SJCRH30 (cell line): ENCODE data around the gene CDC25B. TPM values are rescaled to one million over a fixed set of nuclear protein-coding genes. Genes with fewer than 3 reads are reported as not detected.

Experiments
- DNase-seq, 2 experiments: peaks; one replicate each; pipeline ENCODE4 v3.0.0-alpha.2; 2015 to 2020
- H3K27ac ChIP-seq: fragments of 250-450 bp; sonication (Bioruptor Pico); 2 replicates; pipeline ENCODE4 v1.5.1; 2020; ENCODE audit warnings: mild to moderate bottlenecking, moderate library complexity
- H3K27me3 ChIP-seq: fragments of 250-450 bp; sonication (Bioruptor Pico); 2 replicates; pipeline ENCODE4 v1.5.1; 2020; ENCODE audit warnings: mild to moderate bottlenecking, moderate library complexity
- H3K36me3 ChIP-seq: fragments of 250-450 bp; sonication (Bioruptor Pico); 2 replicates; pipeline ENCODE4 v1.5.1; 2020; ENCODE audit warnings: mild to moderate bottlenecking, moderate library complexity
- H3K4me1 ChIP-seq: fragments of 250-450 bp; sonication (Bioruptor Pico); 2 replicates; pipeline ENCODE4 v1.5.1; 2020; ENCODE audit warnings: mild to moderate bottlenecking, moderate library complexity
- H3K4me3 ChIP-seq: fragments of 250-450 bp; sonication (Bioruptor Pico); 2 replicates; pipeline ENCODE4 v1.5.1; 2020; ENCODE audit warnings: mild to moderate bottlenecking, moderate library complexity
- H3K9me3 ChIP-seq: fragments of 250-450 bp; sonication (Bioruptor Pico); replicated peaks from 2 replicates; pipeline ENCODE4 v1.5.1; 2020; ENCODE audit warnings: mild to moderate bottlenecking, moderate library complexity
- total RNA-seq: library from RNA; depleted of rRNA; stranded (reverse); fragments of >200 nt; shearing (Covaris generic); gene quantifications from 2 replicates; pipeline ENCODE4 v1.2.3, GENCODE V29; 2014

The CDC25B gene
- total RNA-seq, 1 experiment from 2014 or later: 78.8 TPM

DNA sequence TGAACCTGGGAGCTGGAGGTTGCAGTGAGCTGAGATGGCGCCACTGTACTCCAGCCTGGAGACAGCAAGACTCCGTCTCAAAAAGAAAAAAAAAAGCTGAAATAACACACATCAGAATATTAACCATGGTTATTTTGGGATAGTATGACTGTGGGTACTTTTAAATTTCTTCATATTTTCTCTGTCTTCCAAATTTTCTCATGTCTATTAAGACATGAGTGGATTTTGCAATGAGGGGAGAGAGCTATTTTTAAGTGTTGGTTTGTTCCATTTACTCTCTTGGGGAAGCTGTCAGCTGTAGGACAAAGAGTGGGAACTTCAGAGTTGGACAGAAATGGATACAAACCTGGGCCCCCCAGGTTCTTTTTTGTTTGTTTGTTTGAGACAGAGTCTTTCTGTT lies 38.8 kb upstream of the CDC25B start:
- H3K27me3 ChIP-seq: no peaks in the 10 kb centered on the region
- no peak for DNase-seq
- no peaks in the 10 kb centered on the region for H3K4me1 ChIP-seq
- H3K9me3 ChIP-seq: no peaks in the 10 kb centered on the region
- no peak overlapping the region for H3K4me3 ChIP-seq
- peaks cover 5% of the 10 kb centered on the region; the same call in 1 of the 2 replicates for H3K36me3 ChIP-seq
- no peak overlapping the region for H3K27ac ChIP-seq

DNA sequence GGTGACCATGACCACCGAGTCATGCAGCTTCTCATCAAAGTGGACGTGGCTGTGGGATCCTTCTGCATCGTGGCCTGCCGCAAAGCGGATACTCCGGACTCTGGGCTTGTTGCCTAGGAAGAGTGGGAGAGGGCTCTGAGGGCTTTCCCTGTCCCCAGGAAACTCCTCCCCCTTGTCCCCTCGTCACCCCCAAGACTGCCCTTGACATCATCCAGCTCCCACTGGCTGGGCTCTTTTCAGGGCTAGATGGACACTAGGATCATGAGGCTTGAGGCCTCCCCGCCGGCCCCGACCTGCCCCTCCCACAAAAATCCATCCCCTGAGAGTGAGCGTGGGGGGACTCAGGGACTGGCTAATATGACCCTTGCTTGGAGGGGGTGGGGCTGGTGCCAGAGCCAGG lies 37.5 kb upstream of the CDC25B start:
- Histone ChIP-seq H3K4me3 (no peak overlapping the region), H3K27me3 (no peaks in the 10 kb centered on the region), H3K36me3 (peaks cover 5% of the 10 kb centered on the region; the same call in 1 of the 2 replicates), H3K27ac (no peak overlapping the region), H3K9me3 (no peaks in the 10 kb centered on the region), H3K4me1 (no peaks in the 10 kb centered on the region)
- DNase-seq: no peak

DNA sequence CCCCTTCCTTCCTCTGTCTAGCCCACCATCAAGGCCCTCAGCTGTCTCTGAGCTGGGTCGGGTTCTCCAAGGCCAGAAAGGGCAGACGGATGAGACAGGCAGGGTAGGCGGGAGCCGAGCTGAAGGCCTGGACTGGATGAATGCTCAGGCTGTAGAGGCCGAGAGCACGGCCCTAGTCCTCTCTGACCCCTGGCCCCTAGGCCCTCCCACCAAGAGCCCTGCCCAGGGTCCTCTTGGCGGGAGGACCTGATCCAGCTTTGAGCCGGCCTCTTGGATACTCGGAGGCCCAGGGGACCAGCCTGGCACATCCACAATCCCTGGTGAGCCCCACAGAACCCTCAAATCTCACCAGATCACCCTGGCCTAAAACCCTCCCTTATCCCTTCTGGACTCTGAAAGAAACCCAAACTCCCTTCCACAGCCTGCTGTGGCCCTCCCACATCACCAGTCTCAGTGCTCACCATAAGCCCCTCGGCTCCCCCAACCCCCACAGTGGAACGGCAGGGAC lies 36.7 kb upstream of the CDC25B start:
- Histone ChIP-seq H3K4me3 (no peak overlapping the region), H3K9me3 (no peaks in the 10 kb centered on the region), H3K27ac (no peak overlapping the region), H3K4me1 (no peaks in the 10 kb centered on the region), H3K27me3 (no peaks in the 10 kb centered on the region), H3K36me3 (peaks cover 5% of the 10 kb centered on the region; the same call in 1 of the 2 replicates)
- DNase-seq: no peak

DNA sequence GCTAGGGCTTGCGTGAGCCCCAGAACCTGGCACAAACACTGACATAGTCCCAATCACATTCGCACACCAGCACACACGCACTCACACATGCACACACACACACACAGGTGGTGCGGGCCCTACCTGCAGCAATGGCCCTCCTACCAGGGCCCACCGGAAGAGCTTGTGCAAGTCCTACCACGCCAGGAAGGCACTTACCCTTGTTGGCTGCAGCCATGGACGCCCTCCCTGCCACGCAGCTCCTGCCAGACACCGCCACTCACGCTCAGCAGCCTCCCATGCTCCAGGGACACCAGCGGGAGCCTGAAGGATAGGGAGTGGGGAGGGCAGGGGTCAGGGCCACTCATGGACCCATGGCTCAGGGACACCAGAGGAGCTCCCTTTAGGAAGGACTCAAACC lies 36.2 kb upstream of the CDC25B start:
- no peaks in the 10 kb centered on the region for H3K27me3 ChIP-seq
- no peak overlapping the region for H3K27ac ChIP-seq
- no peak overlapping the region for H3K4me3 ChIP-seq
- no peak for DNase-seq
- H3K9me3 ChIP-seq: no peaks in the 10 kb centered on the region
- no peaks in the 10 kb centered on the region for H3K4me1 ChIP-seq
- H3K36me3 ChIP-seq: peaks cover 5% of the 10 kb centered on the region; the same call in 1 of the 2 replicates

DNA sequence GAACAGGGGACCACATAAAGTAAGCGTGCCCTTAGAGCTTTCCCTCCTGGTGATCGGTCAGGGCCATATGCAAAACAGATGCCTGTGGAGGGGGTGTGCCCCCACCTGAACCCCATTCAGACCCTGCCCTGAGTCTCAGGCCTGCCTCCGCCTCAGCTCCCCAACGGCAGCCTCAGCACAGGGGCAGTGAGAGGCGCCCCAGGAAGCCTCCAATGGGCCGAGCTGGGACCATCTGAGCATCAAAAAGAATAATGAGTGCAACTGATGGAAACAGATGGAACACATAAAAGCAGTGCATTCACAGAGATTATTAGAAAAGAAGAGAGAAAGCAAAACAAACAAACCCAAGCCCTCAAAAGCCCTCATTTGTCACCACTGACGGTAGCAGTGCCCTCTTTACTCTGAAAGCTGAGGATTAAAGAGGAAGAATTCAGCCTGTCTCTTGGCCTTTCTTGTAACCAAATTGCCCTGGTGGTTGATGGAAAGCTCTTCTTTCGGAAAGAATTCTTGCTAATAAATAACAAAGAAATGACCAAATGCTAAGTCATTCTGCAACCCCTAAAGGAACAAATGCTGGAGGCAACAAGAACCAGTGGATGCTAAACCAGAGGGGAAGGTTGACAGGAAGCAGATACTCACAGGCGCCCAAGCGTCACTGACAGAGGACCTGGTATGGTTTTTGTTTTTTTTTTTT lies 35.3 kb upstream of the CDC25B start:
- no peak overlapping the region for H3K27ac ChIP-seq
- H3K4me3 ChIP-seq: no peak overlapping the region
- no peaks in the 10 kb centered on the region for H3K4me1 ChIP-seq
- DNase-seq: no peak
- no peaks in the 10 kb centered on the region for H3K9me3 ChIP-seq
- H3K27me3 ChIP-seq: no peaks in the 10 kb centered on the region
- peaks cover 5% of the 10 kb centered on the region; the same call in 1 of the 2 replicates for H3K36me3 ChIP-seq

DNA sequence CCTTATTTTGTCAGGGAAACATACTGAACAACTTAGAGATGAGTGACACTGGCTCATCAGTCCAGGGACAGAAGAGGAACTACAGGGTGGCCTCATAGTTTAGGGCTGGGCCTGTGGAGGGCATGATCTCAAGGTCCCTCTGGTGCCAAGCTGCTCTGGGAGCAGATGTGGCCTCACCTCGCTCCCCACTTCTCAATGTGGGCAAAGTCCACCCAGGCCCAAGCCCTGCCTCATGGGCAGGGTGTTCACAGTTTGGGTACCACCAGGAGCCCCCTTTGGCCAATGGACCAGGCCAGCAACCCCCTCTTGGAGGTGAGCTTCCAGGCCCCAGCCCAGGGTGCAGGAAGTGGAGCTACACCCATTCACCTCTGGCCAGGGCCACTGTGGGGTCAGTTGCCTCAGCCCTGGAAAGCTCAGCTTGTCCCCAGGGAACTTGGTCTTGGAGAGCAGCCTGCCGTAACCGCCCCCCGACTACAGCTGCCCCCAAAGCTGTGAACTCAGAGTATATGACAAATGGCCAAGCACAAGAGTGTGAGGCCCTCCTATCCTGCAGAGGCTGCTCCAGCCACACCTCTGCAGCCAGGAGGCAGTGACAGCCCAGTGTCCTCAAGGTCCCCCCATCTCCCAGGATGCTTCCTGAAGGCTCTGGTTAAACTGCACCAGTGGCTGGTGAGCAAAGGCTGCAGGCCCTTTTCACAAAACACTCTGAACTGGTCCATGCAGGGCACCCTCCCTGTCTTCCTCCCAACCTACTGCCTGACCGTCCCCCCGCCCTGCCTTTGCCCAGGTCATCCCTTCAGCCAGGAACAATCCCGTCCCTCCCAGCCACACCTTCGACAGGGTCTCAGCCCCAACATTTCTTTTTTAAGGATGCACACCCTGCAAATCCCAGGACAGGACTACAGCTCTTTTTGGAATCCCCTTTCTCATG lies 32.2 kb upstream of the CDC25B start:
- no peaks in the 10 kb centered on the region for H3K36me3 ChIP-seq
- H3K9me3 ChIP-seq: no peaks in the 10 kb centered on the region
- no peak overlapping the region for H3K27ac ChIP-seq
- H3K4me3 ChIP-seq: no peak overlapping the region
- H3K27me3 ChIP-seq: no peaks in the 10 kb centered on the region
- H3K4me1 ChIP-seq: no peaks in the 10 kb centered on the region
- no peak for DNase-seq

DNA sequence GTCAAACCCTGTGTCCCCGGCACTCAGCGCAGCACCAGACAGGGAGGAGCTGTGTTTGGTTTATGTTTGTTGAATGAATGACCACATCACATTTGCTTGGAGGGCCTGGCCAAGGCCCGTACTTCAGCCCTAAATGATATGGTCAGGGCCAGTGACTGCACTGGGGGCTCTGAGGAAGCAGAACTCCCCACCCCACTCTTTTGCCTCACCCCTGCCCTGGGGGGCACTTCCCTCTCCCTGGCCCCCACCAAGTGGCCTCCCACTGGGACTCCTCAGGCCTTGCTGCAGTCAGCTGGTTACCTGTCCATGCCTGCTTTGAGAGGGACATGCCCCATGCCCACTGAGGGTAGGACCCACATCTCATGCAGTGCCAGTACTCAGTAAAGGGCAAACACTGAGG lies 31.5 kb upstream of the CDC25B start:
- H3K36me3 ChIP-seq: no peaks in the 10 kb centered on the region
- no peak overlapping the region for H3K4me3 ChIP-seq
- H3K9me3 ChIP-seq: no peaks in the 10 kb centered on the region
- H3K27me3 ChIP-seq: no peaks in the 10 kb centered on the region
- no peak for DNase-seq
- no peaks in the 10 kb centered on the region for H3K4me1 ChIP-seq
- no peak overlapping the region for H3K27ac ChIP-seq

DNA sequence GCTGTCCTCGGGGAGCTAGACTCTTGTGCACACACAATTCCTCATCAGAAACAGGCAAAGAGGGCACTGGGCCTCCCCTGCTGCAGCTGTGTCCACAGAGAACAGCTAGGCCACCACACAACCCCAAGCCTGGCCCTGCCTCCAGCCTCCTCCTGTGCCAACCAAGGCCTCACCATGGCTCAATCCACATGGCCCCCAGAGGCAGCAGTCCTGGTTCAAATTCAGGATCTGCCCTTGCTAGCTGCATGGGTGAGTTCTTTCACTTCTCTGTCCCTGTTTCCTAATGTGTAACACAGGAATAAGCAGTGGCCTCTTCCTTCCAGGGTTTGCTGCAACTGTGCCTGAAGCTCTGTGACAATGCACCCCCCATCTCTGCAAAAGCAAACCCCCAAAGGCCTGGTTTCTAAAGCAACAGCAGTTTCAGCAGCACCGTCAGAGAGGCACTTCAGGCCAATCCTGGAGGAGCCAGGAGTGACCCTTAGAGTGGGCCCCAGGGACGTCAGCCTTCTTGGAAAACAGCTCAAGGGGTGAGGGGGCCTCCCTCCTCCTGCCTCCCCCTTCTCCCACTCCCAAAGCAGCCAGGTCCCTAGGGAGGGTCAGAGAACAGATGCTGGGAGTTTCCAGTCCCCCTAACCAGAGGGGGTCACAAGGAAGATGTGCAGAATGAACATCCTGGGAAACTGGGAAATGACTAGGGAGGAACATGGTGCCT lies 30.8 kb upstream of the CDC25B start:
- Histone ChIP-seq H3K4me3 (no peak overlapping the region), H3K36me3 (no peaks in the 10 kb centered on the region), H3K27me3 (no peaks in the 10 kb centered on the region), H3K9me3 (no peaks in the 10 kb centered on the region), H3K4me1 (no peaks in the 10 kb centered on the region), H3K27ac (no peak overlapping the region)
- DNase-seq: no peak

DNA sequence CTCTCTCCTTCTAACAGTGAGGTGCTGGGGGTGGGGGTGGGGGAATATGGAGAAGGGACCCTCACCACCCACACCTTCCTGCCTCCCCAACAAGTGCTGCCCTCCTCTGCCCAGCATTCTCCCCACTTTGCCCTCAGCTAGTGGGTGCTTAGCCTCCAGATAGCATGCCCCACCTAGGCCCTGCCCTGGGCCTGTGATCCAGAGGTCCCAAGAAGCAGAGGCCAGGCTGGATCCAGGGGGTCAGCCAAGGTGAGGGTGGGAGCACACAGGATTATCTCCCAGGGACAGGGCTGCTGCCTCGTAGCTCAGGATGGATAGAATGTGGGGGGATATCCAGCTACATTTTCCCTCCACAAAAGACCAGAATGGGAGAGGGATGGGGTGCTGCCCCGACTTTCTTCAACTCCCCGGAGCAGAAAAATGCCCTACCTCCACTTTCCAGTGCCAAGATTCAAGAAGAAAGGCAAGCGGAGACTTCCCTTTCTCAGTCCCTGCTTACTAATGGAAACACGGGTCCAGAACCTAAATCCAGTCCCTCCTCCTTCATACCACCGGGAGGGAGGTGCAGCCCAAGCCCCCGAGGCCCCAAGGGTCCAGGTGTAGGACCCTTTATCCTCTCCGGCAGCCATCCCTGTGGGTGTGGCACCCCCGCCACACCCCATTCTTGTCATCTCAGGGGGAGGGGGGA lies 29.5 kb upstream of the CDC25B start:
- Histone ChIP-seq H3K4me1 (no peaks in the 10 kb centered on the region), H3K27ac (no peak overlapping the region), H3K9me3 (no peaks in the 10 kb centered on the region), H3K4me3 (peak overlapping the region; percentile 74), H3K27me3 (no peaks in the 10 kb centered on the region), H3K36me3 (no peaks in the 10 kb centered on the region)
- DNase-seq: no peak

DNA sequence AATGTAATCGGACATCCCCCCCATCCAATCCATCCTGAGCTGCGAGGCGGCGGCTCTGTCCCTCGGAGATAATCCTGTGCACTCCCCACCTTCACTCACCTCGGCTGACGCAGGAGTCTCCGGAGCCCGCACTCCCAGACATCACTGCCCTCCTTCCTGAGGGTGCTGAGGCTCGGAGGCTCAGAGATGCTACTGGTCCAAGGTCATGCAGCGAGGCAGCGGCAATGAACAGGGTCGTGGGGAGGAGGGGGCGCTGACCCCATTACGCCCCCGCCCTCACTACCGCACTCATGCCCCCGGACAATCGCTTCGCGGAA lies 29.0 kb upstream of the CDC25B start:
- H3K9me3 ChIP-seq: no peaks in the 10 kb centered on the region
- no peak for DNase-seq
- H3K27ac ChIP-seq: no peak overlapping the region
- no peaks in the 10 kb centered on the region for H3K27me3 ChIP-seq
- H3K4me1 ChIP-seq: no peaks in the 10 kb centered on the region
- H3K36me3 ChIP-seq: no peaks in the 10 kb centered on the region
- H3K4me3 ChIP-seq: peak overlapping the region; percentile 74

DNA sequence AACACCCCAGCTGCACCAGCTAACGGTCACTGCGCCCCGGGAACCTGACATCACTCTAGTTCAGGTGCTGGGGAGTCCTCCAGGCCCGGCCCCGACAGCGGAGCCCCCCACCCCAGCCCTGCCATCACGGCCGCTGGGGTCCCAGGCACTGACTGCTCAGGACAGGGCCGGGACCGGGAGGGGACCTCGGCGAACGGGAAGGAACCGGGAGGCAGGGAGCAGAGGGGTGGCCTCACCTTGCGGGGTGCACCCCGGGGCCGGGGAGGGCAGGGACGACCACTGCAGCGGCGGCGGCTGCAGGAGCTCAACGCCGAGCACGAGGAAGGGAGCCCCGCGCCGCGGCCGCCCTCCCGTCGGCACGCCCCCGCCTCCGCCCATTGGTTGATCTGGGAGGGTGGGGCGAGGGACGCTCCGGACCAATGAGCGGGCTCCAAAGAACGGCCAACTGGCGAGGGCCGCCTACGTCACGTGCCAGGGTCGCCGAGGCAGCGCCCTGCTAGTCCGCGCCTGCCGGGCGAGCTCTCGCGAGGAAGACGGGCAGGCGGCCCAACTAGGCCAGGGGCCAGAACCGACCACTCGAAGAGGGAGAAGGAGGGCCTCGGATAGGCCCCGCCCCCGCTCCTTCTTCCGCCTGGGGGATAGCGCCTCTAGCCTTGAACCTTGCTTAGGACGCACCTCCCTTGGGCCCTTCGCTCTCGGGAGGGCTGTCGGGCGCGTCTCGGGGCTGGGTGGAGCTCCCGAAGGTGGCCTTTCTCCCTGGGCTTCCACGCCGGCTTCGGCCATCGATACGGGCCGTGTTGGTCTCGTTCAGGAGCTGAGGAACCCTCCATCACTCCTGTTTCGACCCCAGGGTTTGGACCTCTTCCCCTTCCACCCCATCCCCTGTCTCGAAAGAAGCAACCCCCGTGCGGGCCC lies 28.4 kb upstream of the CDC25B start, which contains the start of gene ADISSP:
TSS of gene ADISSP (minus strand) at position 327 of the 915 bp plus-strand sequence. CDS start 7,653 bp downstream, outside the sequence.
- H3K36me3 ChIP-seq: no peaks in the 10 kb centered on the region
- H3K27ac ChIP-seq: peak within 1 kb of the TSS; percentile 64
- peak; percentile 98 for DNase-seq
- no peaks in the 10 kb centered on the region for H3K9me3 ChIP-seq
- peak within 1 kb of the TSS; percentile 74 for H3K4me3 ChIP-seq
- H3K27me3 ChIP-seq: no peaks in the 10 kb centered on the region
- H3K4me1 ChIP-seq: no peaks in the 10 kb centered on the region

DNA sequence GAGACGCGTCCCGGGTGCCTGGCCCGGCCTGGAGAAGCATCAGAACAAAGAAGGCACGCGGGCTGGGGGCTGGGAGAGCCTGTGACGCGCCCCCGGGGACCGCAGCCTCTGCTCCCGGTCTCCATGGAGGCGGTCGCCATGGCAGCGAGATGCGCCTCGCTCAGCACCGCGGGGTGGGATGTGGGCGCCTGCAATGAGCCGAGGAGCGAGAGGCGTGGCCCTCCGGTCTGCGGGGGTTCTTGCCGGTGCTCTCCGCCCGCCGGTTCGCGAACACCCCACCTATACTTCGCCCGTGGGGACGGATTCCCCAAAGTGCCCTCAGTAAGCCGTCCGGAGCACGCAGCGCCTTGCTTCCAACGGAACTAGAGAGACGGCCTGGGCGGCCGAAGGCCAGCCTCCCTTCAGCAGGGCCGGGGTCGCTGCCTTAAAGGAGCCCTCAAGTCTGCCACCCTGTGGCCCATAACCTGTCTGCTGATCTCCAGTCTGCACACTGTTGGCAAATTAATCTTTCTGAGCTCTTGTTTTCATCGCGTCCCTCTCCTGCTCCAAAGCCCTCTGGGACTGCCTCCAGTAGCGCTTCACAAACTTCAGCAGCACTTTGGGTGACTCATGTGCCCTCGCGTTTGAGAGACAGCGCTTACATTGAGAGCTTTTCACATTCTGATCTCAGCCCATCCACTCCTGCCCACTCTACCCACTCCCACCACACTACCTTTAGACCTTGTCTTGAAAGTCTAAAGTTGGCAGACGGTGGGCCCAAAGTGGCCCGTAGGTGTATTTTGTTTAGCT lies 27.6 kb upstream of the CDC25B start:
- H3K36me3 ChIP-seq: no peaks in the 10 kb centered on the region
- H3K9me3 ChIP-seq: no peaks in the 10 kb centered on the region
- H3K4me3 ChIP-seq: peak overlapping the region; percentile 74
- no peaks in the 10 kb centered on the region for H3K27me3 ChIP-seq
- H3K27ac ChIP-seq: peak overlapping the region; percentile 64
- peak; percentile 75 to 83 for DNase-seq
- H3K4me1 ChIP-seq: no peaks in the 10 kb centered on the region

DNA sequence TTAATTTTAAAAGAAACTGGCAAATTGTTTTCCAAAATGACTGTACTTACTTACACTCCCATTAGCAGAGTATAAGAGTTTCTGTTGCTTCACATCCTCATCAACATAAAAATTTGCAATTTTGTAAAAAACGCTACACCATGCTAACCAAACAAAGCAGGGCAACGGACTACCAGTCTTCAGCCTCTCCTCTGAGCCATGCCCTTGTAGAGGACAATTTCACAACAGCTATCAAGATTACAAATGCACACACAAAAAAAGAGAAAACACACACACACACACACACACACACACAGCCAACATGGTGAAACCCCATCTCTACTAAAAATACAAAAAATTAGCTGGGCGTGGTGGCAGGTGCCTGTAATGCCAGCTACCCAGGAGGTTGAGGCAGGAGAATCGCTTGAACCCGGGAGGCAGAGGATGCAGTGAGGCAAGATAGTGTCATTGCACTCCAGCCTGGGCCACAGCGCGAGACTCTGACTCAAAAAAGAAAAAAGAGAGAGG lies 24.5 kb upstream of the CDC25B start:
- Histone ChIP-seq H3K4me3 (no peak overlapping the region), H3K9me3 (no peaks in the 10 kb centered on the region), H3K27ac (no peak overlapping the region), H3K27me3 (no peaks in the 10 kb centered on the region), H3K36me3 (no peaks in the 10 kb centered on the region), H3K4me1 (no peaks in the 10 kb centered on the region)
- no peak for DNase-seq
